ENCODE results near the gene CAPN9.
"Not testable (repeated sequence)": the region's sequence is repeated elsewhere in the genome, so short reads cannot be mapped to it uniquely, and the experiment has no call there.

CAPN9 gene

GRCh38 chr1:230747127-230747730 is at the start of gene CAPN9:
Gene CAPN9, plus strand, starts transcription at chr1:230747388. Its CDS starts 109 bp downstream, at chr1:230747497.
- DNase-seq (ENCODE audit: low read depth in 2 of 2, low spot score in 1 of 2), result no peak

- no peak for DNase-seq (ENCODE audit: low read depth in 2 of 2, low spot score in 1 of 2)
These were observed 49.1 kb upstream of the CAPN9 start for GRCh38 chr1:230698130-230698529.

GRCh38 chr1:230698964-230699363 is 48.2 kb upstream of the CAPN9 start:
- not testable (repeated sequence) for DNase-seq (ENCODE audit: low read depth in 2 of 2, low spot score in 1 of 2)

GRCh38 chr1:230699716-230700115 is 47.5 kb upstream of the CAPN9 start:
- DNase-seq (ENCODE audit: low read depth in 2 of 2, low spot score in 1 of 2), result no peak

- DNase-seq (ENCODE audit: low read depth in 2 of 2, low spot score in 1 of 2), result no peak
These were observed 47.1 kb upstream of the CAPN9 start for GRCh38 chr1:230700132-230700531.

GRCh38 chr1:230701434-230701833 is 45.8 kb upstream of the CAPN9 start:
- no peak for DNase-seq (ENCODE audit: low read depth in 2 of 2, low spot score in 1 of 2)

- DNase-seq (ENCODE audit: low read depth in 2 of 2, low spot score in 1 of 2), result no peak
These were observed 45.1 kb upstream of the CAPN9 start for GRCh38 chr1:230701895-230702768.

GRCh38 chr1:230702934-230703678 is 44.1 kb upstream of the CAPN9 start:
- DNase-seq (ENCODE audit: low read depth in 2 of 2, low spot score in 1 of 2), result no peak

GRCh38 chr1:230703679-230704385 is 43.4 kb upstream of the CAPN9 start:
- no peak for DNase-seq (ENCODE audit: low read depth in 2 of 2, low spot score in 1 of 2)

- DNase-seq (ENCODE audit: low read depth in 2 of 2, low spot score in 1 of 2), result no peak
These were observed 42.4 kb upstream of the CAPN9 start for GRCh38 chr1:230704830-230705229.

- DNase-seq (ENCODE audit: low read depth in 2 of 2, low spot score in 1 of 2), result no peak
These were observed 41.7 kb upstream of the CAPN9 start for GRCh38 chr1:230705289-230706019.

GRCh38 chr1:230706020-230706699 is 41.0 kb upstream of the CAPN9 start:
- no peak for DNase-seq (ENCODE audit: low read depth in 2 of 2, low spot score in 1 of 2)

GRCh38 chr1:230706887-230707731 is 40.1 kb upstream of the CAPN9 start:
- no peak for DNase-seq (ENCODE audit: low read depth in 2 of 2, low spot score in 1 of 2)

- no peak for DNase-seq (ENCODE audit: low read depth in 2 of 2, low spot score in 1 of 2)
These were observed 39.2 kb upstream of the CAPN9 start for GRCh38 chr1:230707732-230708630.

- DNase-seq (ENCODE audit: low read depth in 2 of 2, low spot score in 1 of 2), result no peak
These were observed 38.3 kb upstream of the CAPN9 start for GRCh38 chr1:230708631-230709580.

- no peak for DNase-seq (ENCODE audit: low read depth in 2 of 2, low spot score in 1 of 2)
These were observed 37.3 kb upstream of the CAPN9 start for GRCh38 chr1:230709619-230710542.
